ENCODE data around the gene TMED9.

GRCh38 chr5:177605078-177605477 lies 13.1 kb downstream of the TMED9 start:
- no peak for TF ChIP-seq CTCF (IDR thresholded peaks at IDR 0.05)
- no peak for TF ChIP-seq POLR2A (IDR thresholded peaks at IDR 0.05)
